GM18507 (cell line): ENCODE measurements around the gene SORCS3.

Source experiments
- DNase-seq: peaks from one replicate; pipeline ENCODE4 v3.0.0; 2011; ENCODE audit warnings: low read depth; ENCODE audit not compliant: insufficient read length; ENCODE audit errors: extremely low spot score
- FAIRE-seq: peaks from 2 replicates; lab custom pipeline; 2011; peaks lifted over from hg19 to GRCh38; lab: Jason Lieb, UNC

The SORCS3 gene

GRCh38 chr10:104641187-104641936 is at the start of gene SORCS3:
Gene SORCS3 (plus strand): TSS chr10:104641290.
- no peak for FAIRE-seq

GRCh38 chr10:104591441-104591840 is 49.6 kb upstream of the SORCS3 start:
- DNase-seq: no peak
- FAIRE-seq: no peak

More at GRCh38 chr10:104641187-104641936, at the start of gene SORCS3:
- no peak for DNase-seq

- no peak for FAIRE-seq
- no peak for DNase-seq
These were observed 39.9 kb upstream of the SORCS3 start for GRCh38 chr10:104601166-104601565.

GRCh38 chr10:104608091-104608828 is 32.8 kb upstream of the SORCS3 start:
- FAIRE-seq (no peak), DNase-seq (no peak)

GRCh38 chr10:104612571-104613205 is 28.4 kb upstream of the SORCS3 start:
- FAIRE-seq (no peak), DNase-seq (no peak)

- DNase-seq (no peak), FAIRE-seq (no peak)
These were observed 27.7 kb upstream of the SORCS3 start for GRCh38 chr10:104613406-104613805.

- peak; percentile 17 for DNase-seq
- FAIRE-seq: peak; percentile 47
These were observed 26.8 kb upstream of the SORCS3 start for GRCh38 chr10:104614245-104614831.

- FAIRE-seq: no peak
- DNase-seq: no peak
These were observed 26.0 kb upstream of the SORCS3 start for GRCh38 chr10:104615136-104615535.

GRCh38 chr10:104617831-104618230 is 23.3 kb upstream of the SORCS3 start:
- DNase-seq (no peak), FAIRE-seq (no peak)

GRCh38 chr10:104622175-104622574 is 18.9 kb upstream of the SORCS3 start:
- DNase-seq (no peak), FAIRE-seq (no peak)

- FAIRE-seq: no peak
- DNase-seq: no peak
These were observed 18.4 kb upstream of the SORCS3 start for GRCh38 chr10:104622598-104623209.

- no peak for DNase-seq
- FAIRE-seq: no peak
These were observed 10.4 kb upstream of the SORCS3 start for GRCh38 chr10:104630731-104631130.

GRCh38 chr10:104631946-104632345 is 9.1 kb upstream of the SORCS3 start:
- DNase-seq (no peak), FAIRE-seq (no peak)

- FAIRE-seq (no peak), DNase-seq (no peak)
These were observed 2.1 kb upstream of the SORCS3 start for GRCh38 chr10:104638861-104639589.

- FAIRE-seq (no peak), DNase-seq (no peak)
These were observed 1.3 kb upstream of the SORCS3 start for GRCh38 chr10:104639590-104640338.

- FAIRE-seq (no peak), DNase-seq (no peak)
These were observed 527 bp upstream of the SORCS3 start for GRCh38 chr10:104640339-104641186.

- FAIRE-seq (no peak), DNase-seq (no peak)
These were observed 1.0 kb downstream of the SORCS3 start for GRCh38 chr10:104641937-104642657.
